NCI-H1436 (cell line): ENCODE data around the gene DDX39B.
A peak's percentile ranks its signal among the peaks of the same experiment; 100 is the strongest.

Experiments
- DNase-seq: peaks from one replicate; lab custom pipeline; 2025; lab: John Stamatoyannopoulos, UW

The DDX39B gene

GRCh38 chr6:31547727-31548543 lies 6.1 kb upstream of the DDX39B start:
- DNase-seq, result no peak

GRCh38 chr6:31546958-31547726 lies 5.3 kb upstream of the DDX39B start, which contains the start of gene NFKBIL1:
Gene NFKBIL1 (plus strand): TSS chr6:31547608. CDS start chr6:31547695, 87 bp downstream.
- peak; percentile 99 for DNase-seq

GRCh38 chr6:31546339-31546957 lies 4.6 kb upstream of the DDX39B start, which contains the start of gene ATP6V1G2:
Gene ATP6V1G2 (minus strand): TSS chr6:31546608. CDS start chr6:31546559, 49 bp downstream.
- peak; percentile 90 for DNase-seq

GRCh38 chr6:31545291-31545690 lies 3.5 kb upstream of the DDX39B start:
- DNase-seq, result no peak

GRCh38 chr6:31544676-31545075 lies 2.9 kb upstream of the DDX39B start:
- DNase-seq, result no peak

GRCh38 chr6:31543639-31544038 lies 1.8 kb upstream of the DDX39B start:
- no peak for DNase-seq

GRCh38 chr6:31541059-31541657 lies 645 bp downstream of the DDX39B start:
- DNase-seq, result peak; percentile 50

GRCh38 chr6:31540640-31541039 lies 1.2 kb downstream of the DDX39B start:
- no peak for DNase-seq

- DNase-seq, result no peak
Measured at GRCh38 chr6:31538805-31539400, 2.9 kb downstream of the DDX39B start.

- no peak for DNase-seq
Measured at GRCh38 chr6:31535538-31536324, 6.1 kb downstream of the DDX39B start.

GRCh38 chr6:31534521-31535040 lies 7.2 kb downstream of the DDX39B start:
- no peak for DNase-seq

GRCh38 chr6:31534011-31534410 lies 7.8 kb downstream of the DDX39B start:
- DNase-seq, result no peak

GRCh38 chr6:31533455-31533841 lies 8.4 kb downstream of the DDX39B start:
- no peak for DNase-seq

GRCh38 chr6:31532644-31533454 lies 9.0 kb downstream of the DDX39B start:
- no peak for DNase-seq

GRCh38 chr6:31531771-31532643 lies 9.8 kb downstream of the DDX39B start:
- no peak for DNase-seq

GRCh38 chr6:31531162-31531561 lies 10.6 kb downstream of the DDX39B start:
- no peak for DNase-seq

- no peak for DNase-seq
Measured at GRCh38 chr6:31530659-31531058, 11.1 kb downstream of the DDX39B start.

GRCh38 chr6:31529329-31530150 lies 12.3 kb downstream of the DDX39B start:
- DNase-seq, result no peak
